HFFc6 (cell line): ENCODE measurements around the gene MLN. TPM values are rescaled to one million over a fixed set of nuclear protein-coding genes. Genes with fewer than 3 reads are reported as not detected.

ENCODE experiments used
- DNase-seq: peaks from one replicate; pipeline ENCODE4 v3.0.0-alpha.2; 2018
- H3K27ac Mint-ChIP-seq: 2 replicates; pipeline ENCODE4 v1.8.0; 2020; ENCODE audit warnings: mild to moderate bottlenecking, mixed read lengths
- H3K27me3 Mint-ChIP-seq: 2 replicates; pipeline ENCODE4 v1.8.0; 2021; ENCODE audit warnings: mild to moderate bottlenecking, moderate library complexity, mixed read lengths; ENCODE audit not compliant: insufficient read depth
- H3K36me3 Mint-ChIP-seq: 2 replicates; pipeline ENCODE4 v1.8.0; 2021; ENCODE audit warnings: low read depth, mixed read lengths
- H3K4me1 Mint-ChIP-seq: 2 replicates; pipeline ENCODE4 v1.8.0; 2020; ENCODE audit warnings: low read depth, mixed read lengths
- H3K4me3 Mint-ChIP-seq: 2 replicates; pipeline ENCODE4 v1.8.0; 2020; ENCODE audit warnings: mild to moderate bottlenecking, moderate library complexity, mixed read lengths
- H3K9me3 Mint-ChIP-seq: 2 replicates; pipeline ENCODE4 v1.8.0; 2020; ENCODE audit warnings: mild to moderate bottlenecking, mixed read lengths
- CTCF ChIP-seq: fragments of 200-600 bp; sonication (generic); IDR thresholded peaks from 2 replicates; pipeline ENCODE4 v1.5.0; 2021; ENCODE audit warnings: antibody characterized with exemption, mild to moderate bottlenecking
- total RNA-seq, 6 experiments: library from RNA; stranded (reverse); fragmentation: NEBNext Ultra II Directional; extraction: Animal tissue kit (Norgen Biotek cat#: 25700); gene quantifications; 2 replicates in 1 of 6; 3 replicates in 5 of 6; pipeline ENCODE4 v1.2.3, GENCODE V29; 2021

MLN gene
- total RNA-seq, 6 experiments from 2014 or later, result not detected

- peak overlapping the region; percentile 100 for H3K4me3 Mint-ChIP-seq
- DNase-seq, result peak; percentile 48
- H3K36me3 Mint-ChIP-seq, result peaks cover 41% of the 10 kb centered on the region
- peak overlapping the region; percentile 100 for H3K27ac Mint-ChIP-seq
- peaks cover 75% of the 10 kb centered on the region for H3K4me1 Mint-ChIP-seq
- H3K27me3 Mint-ChIP-seq, result peaks cover 5% of the 10 kb centered on the region
- no peak for TF ChIP-seq CTCF
- no peaks in the 10 kb centered on the region for H3K9me3 Mint-ChIP-seq
Observed at GRCh38 chr6:33787346-33787953, 16.4 kb downstream of the MLN start.

GRCh38 chr6:33786736-33787135 lies 17.1 kb downstream of the MLN start:
- Mint-ChIP-seq H3K27ac (peak overlapping the region; percentile 100), H3K27me3 (peaks cover 5% of the 10 kb centered on the region), H3K4me1 (peaks cover 82% of the 10 kb centered on the region), H3K36me3 (peaks cover 46% of the 10 kb centered on the region), H3K4me3 (peak overlapping the region; percentile 100), H3K9me3 (no peaks in the 10 kb centered on the region)
- TF ChIP-seq CTCF, result no peak
- DNase-seq, result no peak

- Mint-ChIP-seq H3K4me1 (peaks cover 91% of the 10 kb centered on the region), H3K27ac (peak overlapping the region; percentile 100), H3K36me3 (peaks cover 46% of the 10 kb centered on the region), H3K9me3 (no peaks in the 10 kb centered on the region), H3K27me3 (peaks cover 5% of the 10 kb centered on the region; the same call in 1 of the 2 replicates), H3K4me3 (peak overlapping the region; percentile 100)
- DNase-seq, result peak; percentile 92
- no peak for TF ChIP-seq CTCF
Observed at GRCh38 chr6:33785778-33786177, 18.0 kb downstream of the MLN start.

GRCh38 chr6:33784787-33785186 lies 19.0 kb downstream of the MLN start:
- DNase-seq, result no peak
- no peak for TF ChIP-seq CTCF
- Mint-ChIP-seq H3K27me3 (peaks cover 6% of the 10 kb centered on the region; the same call in 1 of the 2 replicates), H3K4me3 (peak overlapping the region; percentile 61), H3K27ac (peak overlapping the region; percentile 100), H3K36me3 (peaks cover 54% of the 10 kb centered on the region), H3K4me1 (peaks cover 88% of the 10 kb centered on the region), H3K9me3 (no peaks in the 10 kb centered on the region)

- Mint-ChIP-seq H3K4me1 (peaks cover 80% of the 10 kb centered on the region), H3K4me3 (no peak overlapping the region), H3K36me3 (peaks cover 57% of the 10 kb centered on the region), H3K9me3 (no peaks in the 10 kb centered on the region), H3K27me3 (peaks cover 4% of the 10 kb centered on the region; the same call in 1 of the 2 replicates), H3K27ac (peak overlapping the region; percentile 100)
- DNase-seq, result no peak
- no peak for TF ChIP-seq CTCF
Observed at GRCh38 chr6:33783781-33784520, 19.9 kb downstream of the MLN start.
